Hematopoietic multipotent progenitor cell (in vitro differentiated cells): ENCODE results near the gene ABI3BP. TPM values are rescaled to one million over a fixed set of nuclear protein-coding genes. Genes with fewer than 3 reads are reported as not detected.
A peak's percentile ranks its signal among the peaks of the same experiment; 100 is the strongest.

ENCODE experiments used
- DNase-seq, 3 donors: peaks; one replicate each; pipeline ENCODE4 v3.0.0-alpha.2; 2011 to 2015; ENCODE audit warnings: low read depth in 2 of 3, low spot score in 2 of 3
- total RNA-seq: library from RNA; depleted of rRNA; stranded (reverse); fragments of >200 nt; gene quantifications from one replicate; pipeline ENCODE4 v1.2.3, GENCODE V29; 2012

Gene ABI3BP
- total RNA-seq, 1 donor = 1.1 TPM

GRCh38 chr3:100844063-100844936, 148.9 kb downstream of the ABI3BP start:
- no peak for DNase-seq

GRCh38 chr3:100838157-100838556, 155.1 kb downstream of the ABI3BP start:
- peak in 1 of 3 donors; percentile 1 for DNase-seq

- no peak for DNase-seq
Observed at GRCh38 chr3:100836661-100837060, 156.6 kb downstream of the ABI3BP start.

- no peak for DNase-seq
Observed at GRCh38 chr3:100834332-100834731, 158.9 kb downstream of the ABI3BP start.

GRCh38 chr3:100833483-100833882, 159.7 kb downstream of the ABI3BP start:
- no peak for DNase-seq

GRCh38 chr3:100831629-100832028, 161.6 kb downstream of the ABI3BP start:
- DNase-seq = no peak

- no peak for DNase-seq
Observed at GRCh38 chr3:100830931-100831330, 162.3 kb downstream of the ABI3BP start.

- DNase-seq = no peak
Observed at GRCh38 chr3:100825574-100825973, 167.6 kb downstream of the ABI3BP start.

GRCh38 chr3:100815583-100815982, 177.6 kb downstream of the ABI3BP start:
- no peak for DNase-seq

GRCh38 chr3:100813828-100814227, 179.4 kb downstream of the ABI3BP start:
- no peak for DNase-seq

GRCh38 chr3:100811779-100812507, 181.3 kb downstream of the ABI3BP start:
- DNase-seq = no peak

- DNase-seq = no peak
Observed at GRCh38 chr3:100810671-100811070, 182.6 kb downstream of the ABI3BP start.

GRCh38 chr3:100804631-100805030, 188.6 kb downstream of the ABI3BP start:
- no peak for DNase-seq

GRCh38 chr3:100803711-100804110, 189.5 kb downstream of the ABI3BP start:
- no peak for DNase-seq

- DNase-seq = no peak
Observed at GRCh38 chr3:100802126-100802525, 191.1 kb downstream of the ABI3BP start.

GRCh38 chr3:100798012-100798411, 195.2 kb downstream of the ABI3BP start:
- DNase-seq = no peak

GRCh38 chr3:100796556-100796955, 196.7 kb downstream of the ABI3BP start:
- peak in 2 of 3 donors; percentile 20 to 30 for DNase-seq

- DNase-seq = no peak
Observed at GRCh38 chr3:100789579-100789978, 203.6 kb downstream of the ABI3BP start.

- no peak for DNase-seq
Observed at GRCh38 chr3:100783619-100784018, 209.6 kb downstream of the ABI3BP start.

- DNase-seq = no peak
Observed at GRCh38 chr3:100782906-100783305, 210.3 kb downstream of the ABI3BP start.

- DNase-seq = no peak
Observed at GRCh38 chr3:100782348-100782747, 210.9 kb downstream of the ABI3BP start.

- DNase-seq = no peak
Observed at GRCh38 chr3:100781301-100781700, 211.9 kb downstream of the ABI3BP start.
